Transverse colon (tissue), 4 donors: ENCODE results near the gene KCNC2. TPM values are rescaled to one million over a fixed set of nuclear protein-coding genes. Genes with fewer than 3 reads are reported as not detected.

Experiments
- DNase-seq: peaks from one replicate; pipeline ENCODE4 v3.0.0-alpha.2; 2019
- H3K27ac ChIP-seq, 4 donors: fragments of 200-600 bp; sonication (generic); 2 replicates each; pipeline ENCODE4 v1.5.1; 2016 to 2018; ENCODE audit warnings: inconsistent platforms in 4 of 4
- H3K27me3 ChIP-seq: fragments of 200-600 bp; sonication (generic); 2 replicates; pipeline ENCODE4 v1.5.1; 2017; ENCODE audit warnings: inconsistent platforms
- H3K36me3 ChIP-seq, 4 donors: fragments of 200-600 bp; sonication (generic); 2 replicates each; pipeline ENCODE4 v1.5.1; 2017 to 2019; ENCODE audit warnings: inconsistent platforms in 4 of 4
- H3K4me1 ChIP-seq, 4 donors: fragments of 200-600 bp; sonication (generic); 2 replicates each; pipeline ENCODE4 v1.5.1; 2017 to 2020; ENCODE audit warnings: inconsistent platforms in 4 of 4
- H3K4me3 ChIP-seq, 4 donors: fragments of 200-600 bp; sonication (generic); 1 replicate in 1 of 4; 2 replicates in 3 of 4; pipeline versions ENCODE4 v1.5.1 to v1.6.1; 2017 to 2019; ENCODE audit warnings: inconsistent platforms in 4 of 4
- H3K9me3 ChIP-seq, 2 donors: fragments of 200-600 bp; sonication (generic); 2 replicates each; pipeline ENCODE4 v1.5.1; 2017 to 2019; ENCODE audit warnings: inconsistent platforms in 2 of 2
- CTCF ChIP-seq, 5 experiments: fragments of 200-600 bp in 3 of 5; fragments of 450-650 bp in 2 of 5; sonication (generic) in 3 of 5; IDR thresholded peaks; 1 replicate in 2 of 5; 2 replicates in 3 of 5; pipeline ENCODE4 v1.5.1; 2016 to 2017; ENCODE audit warnings: antibody characterized with exemption in 5 of 5, inconsistent platforms in 3 of 5, mild to moderate bottlenecking in 2 of 5, moderate library complexity in 1 of 5
- EP300 ChIP-seq: sonication (generic); formaldehyde crosslinking; IDR thresholded peaks from one replicate; pipeline ENCODE4 v1.6.1; 2017; ENCODE audit warnings: antibody characterized with exemption, low read depth
- POLR2A ChIP-seq: fragments of 450-650 bp; IDR thresholded peaks from one replicate; pipeline ENCODE4 v1.6.1; 2016; ENCODE audit warnings: antibody characterized with exemption, mild to moderate bottlenecking, moderate library complexity
- POLR2AphosphoS5 ChIP-seq, 3 donors: sonication (generic); formaldehyde crosslinking; IDR thresholded peaks; one replicate each; pipeline ENCODE4 v1.6.1; 2016; ENCODE audit warnings: antibody characterized with exemption in 3 of 3
- WGBS, 2 donors: methylation state at CpG; one replicate each; pipeline ENCODE4 v1.1.5; 2018; ENCODE audit warnings: low coverage in 1 of 2; 5-methylcytosine and 5-hydroxymethylcytosine counted together
- in situ Hi-C, 4 donors: fragments of 200-750 bp; cut with MboI; loops; one replicate each; pipeline versions ENCODE4 v1.15.0 to v1.15.1; 2017; ENCODE audit warnings: low sequenced_read_pairs in 3 of 4, low pct_ligation_motif_present in 1 of 4, low pct_unique_long_range_greater_than_20kb in 1 of 4
- intact Hi-C: fragments of 100-400 bp; cut with DNase I; formaldehyde crosslinking; loops from one replicate; pipeline ENCODE4 v1.15.1; 2023; ENCODE audit warnings: low total_unique reads
- total RNA-seq, 4 donors: library from RNA; depleted of rRNA; stranded (reverse); fragments of >200 nt; gene quantifications; one replicate each; pipeline ENCODE4 v1.1.0, GENCODE V29; 2016

Gene KCNC2
- total RNA-seq, 4 donors from 2014 or later, result not detected

GRCh38 chr12:75000120-75000519, 209.5 kb downstream of the KCNC2 start:
- 45 to 50% methylated on average over 2 of the region's 2 CpGs for WGBS, 2 donors
- no peak for TF ChIP-seq POLR2AphosphoS5 (IDR thresholded peaks at IDR 0.05)
- no peak for TF ChIP-seq EP300
- TF ChIP-seq POLR2A, result no peak
- TF ChIP-seq CTCF (IDR thresholded peaks at IDR 0.05), result no peak
- DNase-seq, result no peak
- Histone ChIP-seq H3K27ac (no peak overlapping the region), H3K27me3 (no peaks in the 10 kb centered on the region), H3K4me1 (no peaks in the 10 kb centered on the region), H3K9me3 (no peaks in the 10 kb centered on the region), H3K36me3 (no peaks in the 10 kb centered on the region), H3K4me3 (no peak overlapping the region)
- in situ Hi-C loops (no loop called here), intact Hi-C loops (no loop called here)

- H3K36me3 ChIP-seq, result no peaks in the 10 kb centered on the region
- H3K4me1 ChIP-seq, result no peaks in the 10 kb centered on the region
- no peak overlapping the region for H3K4me3 ChIP-seq
- no peaks in the 10 kb centered on the region for H3K9me3 ChIP-seq
- WGBS, 2 donors, result 54 to 62% methylated on average over 3 of the region's 3 CpGs
- DNase-seq, result no peak
- intact Hi-C loops (no loop called here), in situ Hi-C loops (no loop called here)
- no peak overlapping the region for H3K27ac ChIP-seq
- TF ChIP-seq POLR2A (no peak), EP300 (no peak), POLR2AphosphoS5 (IDR thresholded peaks at IDR 0.05) (no peak), CTCF (IDR thresholded peaks at IDR 0.05) (no peak)
- no peaks in the 10 kb centered on the region for H3K27me3 ChIP-seq
Measured at GRCh38 chr12:74999474-74999873, 210.2 kb downstream of the KCNC2 start.

Other genes starting within 250 kb of the KCNC2 start
- gene CAPS2, start 120.5 kb upstream of the KCNC2 start, total RNA-seq, result 10 to 100 TPM in 1 of 4 donors, 1 to 10 TPM in 3; 2.0 to 10.3 (median 4.9) TPM
- gene GLIPR1L1, start 124.8 kb upstream of the KCNC2 start, total RNA-seq, result not detected
- gene GLIPR1L2, start 181.2 kb upstream of the KCNC2 start, total RNA-seq, result under 1 TPM in 1 of 4 donors, not detected in 3; 0.95 TPM